ENCODE measurements around the gene DLAT. TPM values are rescaled to one million over a fixed set of nuclear protein-coding genes. Genes with fewer than 3 reads are reported as not detected.

DLAT gene
- 10 to 100 TPM; 13.6 to 21.5 (median 20.7) TPM for polyA plus RNA-seq

DNA sequence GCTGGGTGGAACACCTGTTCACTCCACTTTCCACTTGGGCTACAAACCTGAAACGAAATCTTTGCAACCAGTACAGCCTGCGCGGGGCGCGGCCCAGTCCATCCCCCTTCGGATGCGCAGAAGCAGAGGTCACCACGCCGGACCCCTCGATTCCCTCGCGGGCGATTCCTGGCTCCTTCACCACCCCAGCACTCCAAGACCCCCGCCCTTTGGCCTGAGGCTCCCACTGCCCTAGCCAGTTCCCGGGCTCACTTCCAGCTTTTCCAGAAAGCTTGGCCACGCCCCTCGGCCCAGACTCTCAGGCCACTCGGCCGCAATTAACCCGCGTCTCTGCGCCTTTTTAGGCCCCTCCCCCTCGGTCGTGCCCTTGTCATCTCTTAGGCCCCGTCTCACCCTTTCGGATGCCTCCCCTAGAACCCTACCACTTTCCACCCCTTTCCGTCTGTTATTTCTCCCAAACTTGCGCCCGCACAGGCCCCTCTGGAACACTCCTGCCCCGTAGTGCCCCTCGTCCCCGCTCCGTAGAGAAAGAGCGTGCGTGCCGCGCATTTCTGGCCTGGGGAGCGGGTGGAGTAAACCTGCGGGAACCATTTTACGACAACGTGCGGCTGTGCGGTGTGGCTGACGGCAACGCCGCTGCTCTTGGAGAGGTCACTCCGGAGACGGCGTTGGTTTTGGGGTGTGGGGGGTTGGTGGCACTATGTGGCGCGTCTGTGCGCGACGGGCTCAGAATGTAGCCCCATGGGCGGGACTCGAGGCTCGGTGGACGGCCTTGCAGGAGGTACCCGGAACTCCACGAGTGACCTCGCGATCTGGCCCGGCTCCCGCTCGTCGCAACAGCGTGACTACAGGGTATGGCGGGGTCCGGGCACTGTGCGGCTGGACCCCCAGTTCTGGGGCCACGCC lies at the start of gene DLAT:
DLAT (plus strand) TSS at position 636 of the 906 bp plus-strand sequence; CDS start at position 701, 65 bp downstream.
- Mint-ChIP-seq H3K4me3 (peak within 1 kb of the TSS; percentile 96 to 100 (median 99)), H3K4me1 (peaks cover 22 to 34% of the 10 kb centered on the region in 2 donors), H3K9me3 (no peaks in the 10 kb centered on the region), H3K27me3 (ENCODE audit: low read depth in 3 of 3) (peaks cover 8 to 12% (median 8%) of the 10 kb centered on the region in 3 donors), H3K27ac (peak within 1 kb of the TSS; percentile 92 to 98 (median 96)), H3K36me3 (peaks cover 6 to 12% (median 11%) of the 10 kb centered on the region in 3 donors)
- peak; percentile 86 to 89 (median 87) for DNase-seq

DNA sequence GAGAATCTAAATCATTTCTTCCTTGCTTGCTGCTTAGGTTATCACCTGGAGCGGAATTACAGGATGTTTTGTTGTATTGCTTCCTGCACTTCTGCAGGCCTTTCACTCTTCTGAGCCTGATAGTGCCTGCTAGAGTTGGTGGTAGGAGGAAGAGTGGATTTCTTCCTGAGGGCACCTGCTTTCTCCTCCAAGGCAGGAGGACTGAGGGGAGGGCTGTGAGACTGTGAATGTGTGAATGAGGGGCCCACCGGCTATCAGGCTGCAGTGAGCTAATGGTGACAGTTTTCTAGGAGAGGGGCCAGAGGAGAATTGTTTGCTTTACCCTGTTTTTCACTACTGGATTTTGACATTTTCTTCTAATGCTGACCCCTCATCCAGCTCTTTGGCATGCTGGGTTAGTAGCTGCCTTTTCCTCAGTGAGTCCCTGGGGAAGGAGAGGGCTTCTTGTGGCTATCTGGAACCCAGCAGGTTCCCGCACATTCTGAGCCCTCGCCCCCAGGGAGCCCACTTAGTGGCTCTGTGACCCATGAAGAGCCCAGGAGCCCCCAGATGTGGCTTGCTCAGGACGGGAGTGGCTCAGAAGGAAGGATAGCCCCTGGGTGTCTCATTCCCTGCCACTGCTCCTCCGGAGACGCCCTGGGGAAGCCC lies 49.0 kb upstream of the DLAT start:
- no peak for DNase-seq
- peaks cover 5 to 15% (median 6%) of the 10 kb centered on the region in 3 donors for H3K27me3 Mint-ChIP-seq (ENCODE audit: low read depth in 3 of 3)
- peak overlapping the region; percentile 41 to 76 (median 52) for H3K4me3 Mint-ChIP-seq
- H3K27ac Mint-ChIP-seq, result no peak overlapping the region
- H3K9me3 Mint-ChIP-seq, result no peaks in the 10 kb centered on the region
- H3K4me1 Mint-ChIP-seq, result peaks cover 9% of the 10 kb centered on the region in 2 donors
- peaks cover 0 to 3% (median 0%) of the 10 kb centered on the region in 3 donors for H3K36me3 Mint-ChIP-seq

DNA sequence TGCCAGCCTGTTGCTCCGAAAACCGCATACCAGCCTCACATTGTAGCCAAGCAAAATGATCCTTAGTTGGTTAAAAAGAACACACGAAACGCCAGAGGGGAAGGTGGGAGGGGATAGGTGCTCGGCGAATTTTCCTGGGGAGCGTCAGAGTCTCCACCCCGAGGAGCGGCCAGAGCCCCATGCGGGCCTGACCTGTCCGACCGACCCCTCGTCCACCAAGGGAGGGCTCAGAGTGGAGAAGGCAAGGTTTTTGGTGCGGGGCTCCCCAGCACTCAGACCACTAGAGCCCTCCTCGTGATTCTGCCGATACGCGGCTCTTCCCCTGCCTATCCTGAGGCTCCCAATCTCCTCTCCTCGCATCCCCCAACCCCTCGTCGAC lies 48.5 kb upstream of the DLAT start:
- peaks cover 5 to 15% (median 8%) of the 10 kb centered on the region in 3 donors for H3K27me3 Mint-ChIP-seq (ENCODE audit: low read depth in 3 of 3)
- peak overlapping the region in 3 of 5 donors; percentile 26 to 64 (median 51) for H3K4me3 Mint-ChIP-seq
- peaks cover 9% of the 10 kb centered on the region in 2 donors for H3K4me1 Mint-ChIP-seq
- H3K9me3 Mint-ChIP-seq, result no peaks in the 10 kb centered on the region
- H3K27ac Mint-ChIP-seq, result no peak overlapping the region
- DNase-seq, result no peak
- H3K36me3 Mint-ChIP-seq, result peaks cover 0 to 3% (median 0%) of the 10 kb centered on the region in 3 donors

GRCh38 chr11:111977146-111978027 lies 47.8 kb upstream of the DLAT start:
- peaks cover 9% of the 10 kb centered on the region in 2 donors for H3K4me1 Mint-ChIP-seq
- peaks cover 5 to 14% (median 8%) of the 10 kb centered on the region in 3 donors for H3K27me3 Mint-ChIP-seq (ENCODE audit: low read depth in 3 of 3)
- no peaks in the 10 kb centered on the region for H3K9me3 Mint-ChIP-seq
- peak in 2 of 3 donors; percentile 10 to 19 for DNase-seq
- H3K4me3 Mint-ChIP-seq, result peak overlapping the region; percentile 67 to 77 (median 73)
- H3K27ac Mint-ChIP-seq, result no peak overlapping the region
- H3K36me3 Mint-ChIP-seq, result peaks cover 0 to 3% (median 0%) of the 10 kb centered on the region in 3 donors

DNA sequence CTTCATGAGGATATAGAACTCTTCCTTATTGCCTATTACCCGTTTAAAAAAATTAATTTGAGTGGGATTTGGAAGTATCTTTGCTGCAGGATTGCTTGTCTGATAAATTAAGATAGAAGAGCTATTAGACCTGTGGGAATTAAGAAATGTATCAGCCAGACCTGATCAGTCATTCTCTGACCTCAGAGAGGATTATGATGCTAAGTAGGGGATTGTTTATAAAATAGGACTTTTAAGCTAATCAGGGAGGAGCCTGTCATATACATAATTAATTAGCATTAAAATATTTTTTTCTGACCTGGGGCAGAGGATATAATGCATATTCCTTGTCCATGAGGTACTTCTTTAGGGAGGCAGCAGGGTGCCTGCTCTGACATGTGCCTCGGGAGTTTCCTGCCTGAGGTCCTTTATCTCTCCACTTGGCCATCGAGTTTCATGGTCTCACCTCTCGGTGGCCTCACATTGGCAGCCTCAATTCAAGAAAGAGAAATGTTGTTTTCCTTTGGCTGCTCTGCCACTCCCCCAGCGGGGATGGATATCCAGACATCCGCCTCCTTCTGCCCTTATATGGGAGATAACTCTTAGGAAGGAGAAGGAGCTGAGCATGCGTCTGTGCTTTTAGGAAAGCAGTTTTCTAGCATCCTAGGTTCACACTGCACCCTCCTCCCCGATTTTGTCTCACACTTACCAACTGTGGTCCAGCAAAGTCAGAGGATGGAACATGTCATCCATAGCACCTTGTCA lies 47.0 kb upstream of the DLAT start:
- Mint-ChIP-seq H3K4me1 (peaks cover 9% of the 10 kb centered on the region in 2 donors), H3K36me3 (peaks cover 0 to 3% (median 0%) of the 10 kb centered on the region in 3 donors), H3K4me3 (peak overlapping the region; percentile 67 to 77 (median 73)), H3K9me3 (no peaks in the 10 kb centered on the region), H3K27ac (no peak overlapping the region), H3K27me3 (ENCODE audit: low read depth in 3 of 3) (peaks cover 5 to 13% (median 8%) of the 10 kb centered on the region in 3 donors)
- no peak for DNase-seq

- no peak overlapping the region for H3K27ac Mint-ChIP-seq
- peaks cover 5 to 13% (median 8%) of the 10 kb centered on the region in 3 donors for H3K27me3 Mint-ChIP-seq (ENCODE audit: low read depth in 3 of 3)
- H3K4me1 Mint-ChIP-seq, result peaks cover 9% of the 10 kb centered on the region in 2 donors
- no peak for DNase-seq
- H3K9me3 Mint-ChIP-seq, result no peaks in the 10 kb centered on the region
- H3K36me3 Mint-ChIP-seq, result peaks cover 0 to 3% (median 0%) of the 10 kb centered on the region in 3 donors
- H3K4me3 Mint-ChIP-seq, result no peak overlapping the region
Measured at GRCh38 chr11:111980062-111980461, 45.1 kb upstream of the DLAT start.

DNA sequence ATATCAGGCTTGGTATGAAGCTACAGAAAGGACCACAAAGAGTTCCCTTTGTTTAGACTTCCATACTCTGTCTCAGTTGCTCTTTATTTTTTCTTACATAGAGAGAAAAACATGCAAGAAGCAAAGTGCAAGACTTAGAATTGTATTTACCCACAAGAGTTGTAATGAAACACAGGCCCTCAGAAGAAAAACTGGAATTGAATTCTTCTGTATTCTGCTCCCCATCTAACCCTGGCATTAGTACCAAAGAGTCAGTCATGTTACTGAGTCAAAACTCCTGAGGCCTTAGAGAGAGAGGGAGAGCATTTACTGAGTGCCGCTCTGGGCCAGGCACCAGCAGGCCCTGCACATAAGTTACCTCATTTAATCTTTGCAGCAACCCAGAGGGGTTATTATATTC lies 43.9 kb upstream of the DLAT start:
- Mint-ChIP-seq H3K9me3 (no peaks in the 10 kb centered on the region), H3K4me3 (no peak overlapping the region), H3K27me3 (ENCODE audit: low read depth in 3 of 3) (peaks cover 5 to 13% (median 8%) of the 10 kb centered on the region in 3 donors), H3K27ac (no peak overlapping the region), H3K36me3 (peaks cover 0 to 3% (median 3%) of the 10 kb centered on the region in 3 donors), H3K4me1 (peaks cover 7 to 9% of the 10 kb centered on the region in 2 donors)
- no peak for DNase-seq

GRCh38 chr11:111982019-111982464 lies 43.2 kb upstream of the DLAT start:
- DNase-seq, result peak; percentile 20 to 43 (median 22)
- peak overlapping the region in 1 of 6 donors; percentile 26 for H3K27ac Mint-ChIP-seq
- peaks cover 3 to 13% (median 8%) of the 10 kb centered on the region in 3 donors for H3K27me3 Mint-ChIP-seq (ENCODE audit: low read depth in 3 of 3)
- H3K9me3 Mint-ChIP-seq, result no peaks in the 10 kb centered on the region
- H3K4me3 Mint-ChIP-seq, result no peak overlapping the region
- H3K36me3 Mint-ChIP-seq, result peaks cover 0 to 3% (median 3%) of the 10 kb centered on the region in 3 donors
- peaks cover 7 to 9% of the 10 kb centered on the region in 2 donors for H3K4me1 Mint-ChIP-seq

DNA sequence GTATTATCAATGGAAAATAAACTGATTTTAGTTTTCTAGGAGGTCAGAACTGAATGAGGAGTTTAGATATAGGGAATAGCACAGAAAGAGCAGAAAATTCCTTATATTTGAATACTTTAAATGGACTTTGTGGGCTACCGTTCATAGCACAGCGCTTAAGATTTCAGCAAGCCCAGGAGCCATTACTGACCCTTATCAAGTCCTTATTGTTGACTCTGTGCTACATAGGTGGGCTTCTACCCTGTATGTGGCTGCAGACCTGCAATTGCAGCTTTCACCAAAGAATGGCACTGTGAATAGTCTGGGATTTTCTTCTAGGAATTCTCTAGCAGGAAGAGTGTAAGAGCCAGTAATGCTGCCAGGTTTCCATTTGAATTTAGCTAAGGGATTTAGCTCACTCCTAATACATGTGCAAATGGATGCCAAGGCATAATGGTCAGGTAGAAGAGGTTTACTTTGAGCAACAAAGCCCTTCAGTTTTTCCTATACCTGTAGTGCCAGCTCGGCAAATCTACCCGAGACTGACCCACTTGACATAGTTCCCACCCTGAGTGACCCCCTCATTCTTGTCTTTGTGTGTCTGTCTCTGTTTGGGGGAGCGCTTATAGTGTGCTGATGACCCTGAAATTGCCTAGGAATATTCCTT lies 42.5 kb upstream of the DLAT start:
- H3K27me3 Mint-ChIP-seq (ENCODE audit: low read depth in 3 of 3), result peaks cover 3 to 12% (median 8%) of the 10 kb centered on the region in 3 donors
- no peak for DNase-seq
- peak overlapping the region in 1 of 6 donors; percentile 26 for H3K27ac Mint-ChIP-seq
- H3K4me1 Mint-ChIP-seq, result peaks cover 4 to 6% of the 10 kb centered on the region in 2 donors
- peaks cover 0 to 3% (median 3%) of the 10 kb centered on the region in 3 donors for H3K36me3 Mint-ChIP-seq
- no peaks in the 10 kb centered on the region for H3K9me3 Mint-ChIP-seq
- H3K4me3 Mint-ChIP-seq, result no peak overlapping the region

DNA sequence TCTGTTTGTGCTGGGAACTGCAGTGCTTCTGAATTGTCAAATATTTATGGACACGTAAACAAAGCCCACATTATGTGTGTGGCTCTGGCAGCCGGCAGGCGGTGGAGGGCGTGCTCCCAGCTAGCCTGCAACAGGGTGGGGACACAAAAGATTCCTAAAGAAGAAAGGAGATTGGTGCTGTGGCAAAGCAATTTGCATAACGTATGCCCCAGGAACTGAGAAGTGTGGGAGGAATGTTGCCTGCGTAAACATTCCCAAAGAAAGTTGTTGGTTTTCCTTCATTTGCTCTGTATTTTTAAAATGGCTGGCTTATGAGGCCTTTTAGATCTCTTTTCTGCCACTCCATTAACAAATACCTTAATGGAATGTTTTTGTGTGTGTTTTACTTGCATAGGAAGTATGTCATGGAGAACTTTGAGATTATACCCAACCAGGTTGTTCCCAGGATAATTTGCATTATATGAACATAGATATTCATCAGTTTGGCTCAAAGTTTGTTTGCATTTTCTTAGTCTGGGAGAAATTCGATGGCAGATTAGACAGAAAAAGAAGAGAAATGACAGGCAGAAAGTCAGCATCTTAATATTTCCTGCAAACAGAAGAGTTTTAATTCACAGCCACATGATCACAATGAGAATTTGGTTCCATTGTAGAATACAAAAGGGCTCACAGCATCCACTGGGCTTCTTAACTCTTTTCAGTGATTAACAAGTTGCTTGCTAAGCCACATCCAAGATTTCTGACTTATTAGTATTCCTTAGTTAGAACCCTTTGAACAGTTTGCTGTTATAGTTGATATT lies 41.8 kb upstream of the DLAT start:
- H3K9me3 Mint-ChIP-seq, result no peaks in the 10 kb centered on the region
- H3K27ac Mint-ChIP-seq, result no peak overlapping the region
- no peak for DNase-seq
- no peaks in the 10 kb centered on the region for H3K4me1 Mint-ChIP-seq
- no peak overlapping the region for H3K4me3 Mint-ChIP-seq
- peaks cover 0 to 3% (median 0%) of the 10 kb centered on the region in 3 donors for H3K36me3 Mint-ChIP-seq
- peaks cover 2 to 10% (median 8%) of the 10 kb centered on the region in 3 donors for H3K27me3 Mint-ChIP-seq (ENCODE audit: low read depth in 3 of 3)

GRCh38 chr11:111986589-111986988 lies 38.6 kb upstream of the DLAT start:
- Mint-ChIP-seq H3K27me3 (ENCODE audit: low read depth in 3 of 3) (peaks cover 0 to 3% (median 2%) of the 10 kb centered on the region in 3 donors), H3K36me3 (peaks cover 0 to 3% (median 0%) of the 10 kb centered on the region in 3 donors), H3K4me3 (no peak overlapping the region), H3K27ac (no peak overlapping the region), H3K9me3 (no peaks in the 10 kb centered on the region), H3K4me1 (no peaks in the 10 kb centered on the region)
- no peak for DNase-seq
